HG03520 (cell line): ENCODE results near the gene LRRC52.
A peak's percentile ranks its signal among the peaks of the same experiment; 100 is the strongest.
"Not testable (repeated sequence)": the region's sequence is repeated elsewhere in the genome, so short reads cannot be mapped to it uniquely, and the experiment has no call there.

Source experiments
- ATAC-seq: cut with Tn5 transposase; IDR thresholded peaks from one replicate; pipeline ENCODE4 v1.9.1; 2021; ENCODE audit warnings: mild to moderate bottlenecking, moderate library complexity; ENCODE audit not compliant: unreplicated experiment

LRRC52 gene

GRCh38 chr1:165580931-165581871 is 37.4 kb downstream of the LRRC52 start:
- ATAC-seq: no peak

- ATAC-seq: no peak
These were observed 38.1 kb downstream of the LRRC52 start for GRCh38 chr1:165581926-165582325.

GRCh38 chr1:165586398-165586797 is 42.6 kb downstream of the LRRC52 start:
- no peak for ATAC-seq

- ATAC-seq: not testable (repeated sequence)
These were observed 47.6 kb downstream of the LRRC52 start for GRCh38 chr1:165591391-165591790.

GRCh38 chr1:165592945-165593823 is 49.4 kb downstream of the LRRC52 start:
- no peak for ATAC-seq

- ATAC-seq: no peak
These were observed 51.6 kb downstream of the LRRC52 start for GRCh38 chr1:165595246-165595938.

- ATAC-seq: peak; percentile 95
These were observed 54.3 kb downstream of the LRRC52 start for GRCh38 chr1:165597883-165598675.

- ATAC-seq: no peak
These were observed 54.9 kb downstream of the LRRC52 start for GRCh38 chr1:165598676-165599059.

GRCh38 chr1:165600793-165601192 is 57.0 kb downstream of the LRRC52 start:
- no peak for ATAC-seq

- no peak for ATAC-seq
These were observed 60.0 kb downstream of the LRRC52 start for GRCh38 chr1:165603810-165604209.

GRCh38 chr1:165605246-165605645 is 61.4 kb downstream of the LRRC52 start:
- no peak for ATAC-seq

GRCh38 chr1:165606676-165607075 is 62.9 kb downstream of the LRRC52 start:
- not testable (repeated sequence) for ATAC-seq

GRCh38 chr1:165610866-165611265 is 67.1 kb downstream of the LRRC52 start:
- ATAC-seq: no peak

GRCh38 chr1:165612062-165612461 is 68.3 kb downstream of the LRRC52 start:
- no peak for ATAC-seq
